GM18858 (cell line): ENCODE measurements around the gene CRYBB3.

Experiments used
- ATAC-seq: cut with Tn5 transposase; IDR thresholded peaks from one replicate; pipeline ENCODE4 v1.9.1; 2021; ENCODE audit not compliant: unreplicated experiment

The CRYBB3 gene

DNA sequence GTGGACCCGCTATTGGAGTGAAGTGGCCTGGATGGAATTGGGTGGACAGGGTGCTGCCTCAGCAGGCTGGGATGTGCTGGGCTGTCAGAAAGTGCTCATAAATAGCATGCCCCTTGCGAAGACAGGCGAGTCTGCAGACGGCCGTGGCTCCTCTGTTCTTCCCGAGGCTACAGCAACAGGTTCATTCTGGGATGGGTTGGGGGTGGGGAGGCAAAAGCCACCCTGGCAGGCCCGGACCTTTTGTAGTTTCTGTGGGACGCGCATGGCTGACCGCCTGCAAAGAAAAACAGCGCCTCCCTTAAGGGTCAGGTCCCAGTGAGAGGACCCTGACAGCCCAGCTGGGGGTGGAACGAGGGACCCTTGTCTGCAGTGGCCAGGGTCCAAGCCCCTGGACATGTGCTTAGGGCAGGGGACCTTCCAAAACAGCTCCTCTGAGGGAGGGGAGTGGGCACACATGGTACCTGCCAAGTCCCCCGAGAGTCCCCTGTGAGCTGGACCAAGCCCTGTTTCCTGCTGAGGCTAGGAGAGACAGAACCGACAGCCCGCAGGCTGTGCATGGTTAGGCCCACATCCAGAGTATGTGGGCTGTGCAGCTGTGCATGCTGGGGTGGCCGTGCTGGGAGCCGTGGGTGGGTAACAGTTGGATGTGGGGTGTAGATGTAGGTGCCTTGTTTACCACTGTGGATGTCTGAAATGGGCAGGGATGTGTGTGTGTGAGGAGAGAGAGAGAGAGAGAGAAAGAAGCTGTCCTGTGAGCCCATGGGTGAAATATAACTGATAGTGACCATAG is at the start of gene CRYBB3:
CRYBB3 (plus strand) TSS at position 128 of the 790 bp plus-strand sequence. CDS start 1,539 bp downstream, outside the sequence.
- ATAC-seq = no peak

- ATAC-seq = no peak
Measured at GRCh38 chr22:25153961-25154666, 45.5 kb upstream of the CRYBB3 start.

GRCh38 chr22:25154667-25154999 is 45.0 kb upstream of the CRYBB3 start:
- no peak for ATAC-seq

- ATAC-seq = no peak
Measured at GRCh38 chr22:25156736-25157135, 42.9 kb upstream of the CRYBB3 start.

DNA sequence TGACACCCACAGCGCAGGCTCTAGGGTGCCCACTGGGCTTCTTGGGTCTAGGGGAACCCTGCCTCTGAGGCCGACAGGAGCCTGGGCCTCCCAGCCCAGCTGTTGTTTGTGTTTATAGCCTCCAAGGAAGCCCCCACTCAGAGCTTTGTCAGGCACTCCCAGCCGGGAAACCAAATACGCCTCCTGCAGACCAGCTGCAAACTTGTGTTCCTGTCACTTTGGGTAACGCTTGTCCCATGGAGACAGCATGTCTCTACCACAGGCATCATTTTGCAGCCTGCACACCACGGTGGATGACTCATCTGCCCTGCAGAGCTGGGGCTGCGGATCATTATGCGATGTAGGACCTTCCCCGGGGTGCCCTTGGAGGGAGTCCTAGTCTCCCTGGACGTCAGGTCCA is 40.6 kb upstream of the CRYBB3 start:
- ATAC-seq = no peak

GRCh38 chr22:25160120-25160996 is 39.3 kb upstream of the CRYBB3 start:
- ATAC-seq = no peak

DNA sequence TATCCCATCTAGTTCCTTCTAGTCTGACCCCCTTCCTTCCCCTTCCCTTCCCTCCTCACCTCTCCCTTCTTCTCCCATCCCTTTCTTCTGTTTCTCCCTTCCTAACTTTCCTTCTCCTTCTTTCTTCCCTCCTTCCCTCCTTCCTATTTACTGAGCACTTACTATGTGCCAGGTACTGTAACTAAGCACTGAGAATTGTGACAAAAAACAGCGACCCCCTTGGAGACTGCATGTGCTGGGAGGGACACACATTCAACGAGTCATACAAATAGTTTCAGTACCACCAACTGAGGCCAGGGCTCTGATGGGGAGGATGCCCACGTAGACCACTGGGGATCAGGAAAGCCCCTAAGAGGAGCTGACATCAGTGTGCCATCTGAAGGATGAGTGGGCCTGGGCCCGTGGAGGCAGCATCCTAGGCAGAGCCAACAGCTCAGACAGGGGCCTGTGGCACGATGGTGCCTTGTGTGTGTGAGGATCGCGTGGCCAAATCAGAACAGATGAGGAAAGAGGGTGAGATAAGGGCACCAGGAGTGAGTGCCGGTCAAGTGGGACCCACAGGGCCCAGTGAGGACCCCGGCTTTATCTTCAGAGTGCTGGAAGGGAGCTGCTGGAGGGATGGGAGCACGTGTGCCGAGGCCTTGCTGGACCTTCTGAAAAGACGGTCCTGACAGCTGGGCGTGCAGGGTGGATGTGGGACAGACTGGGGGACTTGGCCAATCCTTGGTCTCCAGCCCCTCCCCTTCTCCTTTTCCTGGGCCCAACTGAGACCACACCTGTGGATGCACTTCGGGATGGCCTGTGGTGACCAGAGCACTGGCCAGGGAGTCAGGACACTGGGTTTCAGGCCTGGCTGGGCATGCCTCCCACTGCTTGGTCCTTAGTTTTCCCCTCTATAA is 38.4 kb upstream of the CRYBB3 start:
- no peak for ATAC-seq

DNA sequence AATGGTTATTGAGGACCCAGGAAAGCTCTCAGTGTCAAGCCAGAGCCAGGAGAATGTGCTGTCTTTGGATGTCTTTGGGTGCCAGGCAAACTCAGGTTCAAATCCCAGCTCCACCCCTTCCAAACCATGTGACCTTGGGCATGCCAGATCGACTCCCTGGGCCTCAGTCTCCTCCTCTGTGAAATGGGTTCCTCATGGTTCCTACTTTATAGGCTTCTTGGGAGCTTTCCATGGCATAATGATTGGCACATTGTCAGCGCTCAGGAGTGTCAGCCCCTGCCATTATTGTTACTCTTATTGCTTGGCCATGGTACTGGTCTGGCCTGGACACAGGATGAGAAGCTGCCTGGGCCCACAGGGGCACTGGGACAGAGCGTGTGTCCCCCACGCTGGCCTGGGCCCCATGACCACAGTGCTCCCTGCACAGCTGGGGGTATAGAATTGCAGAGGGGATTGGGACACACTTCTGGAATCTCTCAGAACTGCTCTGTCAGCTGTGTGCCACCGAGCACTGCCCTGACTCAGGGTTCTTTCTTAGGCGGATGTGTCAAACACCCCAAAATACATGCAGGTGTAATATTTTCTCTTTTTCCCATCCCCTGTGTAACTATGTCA is 37.6 kb upstream of the CRYBB3 start:
- ATAC-seq = no peak

- ATAC-seq = no peak
Measured at GRCh38 chr22:25162561-25162960, 37.1 kb upstream of the CRYBB3 start.

DNA sequence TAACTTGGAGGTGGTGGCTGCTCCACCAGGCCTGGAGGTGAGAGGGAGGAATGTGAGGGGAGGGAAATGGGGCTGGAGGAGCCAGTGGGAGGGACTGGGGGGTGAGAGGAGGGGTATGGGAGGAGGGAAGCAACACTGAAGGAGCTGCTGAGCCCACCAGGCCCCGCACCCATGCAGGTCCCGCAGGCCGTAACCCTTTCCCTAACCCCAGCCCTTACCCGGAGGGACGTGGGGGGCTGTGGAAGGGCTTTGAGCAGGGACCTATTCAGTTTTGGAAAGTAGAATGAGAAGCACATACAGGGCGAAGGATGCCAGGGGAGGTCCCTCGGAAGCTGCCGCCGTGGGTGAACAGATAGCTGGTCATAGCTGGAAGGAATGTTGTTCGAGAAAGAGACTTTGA is 33.9 kb upstream of the CRYBB3 start:
- ATAC-seq = no peak

DNA sequence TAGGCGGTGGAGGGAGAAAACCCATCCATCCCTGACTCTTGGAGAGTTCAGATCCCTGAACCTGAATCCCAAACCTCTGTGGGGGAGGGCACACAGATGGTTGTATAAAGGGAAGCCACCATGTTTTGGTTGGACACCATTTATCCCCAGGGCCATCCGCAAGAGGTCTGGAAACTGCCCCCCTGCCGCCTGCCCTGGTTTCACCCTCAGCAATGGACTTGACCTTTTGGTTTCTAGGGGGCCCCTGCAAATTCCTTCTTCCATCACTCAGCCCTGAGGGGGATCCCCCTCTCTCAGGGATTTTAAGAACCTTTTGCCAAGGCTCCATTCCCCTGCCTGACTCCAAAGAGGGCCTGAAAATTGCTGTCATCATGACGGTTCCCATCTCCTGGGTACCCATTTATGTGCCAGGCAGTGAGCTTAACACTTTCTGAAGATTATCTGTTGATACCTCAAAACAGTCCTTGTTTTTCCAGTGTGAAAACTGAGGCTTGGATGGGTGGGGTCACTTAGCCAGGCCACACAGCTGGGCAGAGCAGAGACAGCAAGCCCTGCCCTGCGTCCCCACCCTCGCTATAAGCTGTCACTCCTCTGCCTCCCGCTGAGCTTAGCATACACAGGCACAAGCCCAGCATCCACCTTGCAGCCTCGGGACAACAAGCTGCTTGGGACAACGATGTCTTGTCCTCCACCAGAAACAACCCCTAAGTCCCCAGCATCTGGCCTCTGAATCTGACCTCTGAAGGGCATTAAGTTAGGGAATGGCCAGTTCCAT is 33.2 kb upstream of the CRYBB3 start:
- no peak for ATAC-seq

- ATAC-seq = no peak
Measured at GRCh38 chr22:25167082-25167481, 32.6 kb upstream of the CRYBB3 start.

- ATAC-seq = no peak
Measured at GRCh38 chr22:25167834-25168601, 31.6 kb upstream of the CRYBB3 start.

DNA sequence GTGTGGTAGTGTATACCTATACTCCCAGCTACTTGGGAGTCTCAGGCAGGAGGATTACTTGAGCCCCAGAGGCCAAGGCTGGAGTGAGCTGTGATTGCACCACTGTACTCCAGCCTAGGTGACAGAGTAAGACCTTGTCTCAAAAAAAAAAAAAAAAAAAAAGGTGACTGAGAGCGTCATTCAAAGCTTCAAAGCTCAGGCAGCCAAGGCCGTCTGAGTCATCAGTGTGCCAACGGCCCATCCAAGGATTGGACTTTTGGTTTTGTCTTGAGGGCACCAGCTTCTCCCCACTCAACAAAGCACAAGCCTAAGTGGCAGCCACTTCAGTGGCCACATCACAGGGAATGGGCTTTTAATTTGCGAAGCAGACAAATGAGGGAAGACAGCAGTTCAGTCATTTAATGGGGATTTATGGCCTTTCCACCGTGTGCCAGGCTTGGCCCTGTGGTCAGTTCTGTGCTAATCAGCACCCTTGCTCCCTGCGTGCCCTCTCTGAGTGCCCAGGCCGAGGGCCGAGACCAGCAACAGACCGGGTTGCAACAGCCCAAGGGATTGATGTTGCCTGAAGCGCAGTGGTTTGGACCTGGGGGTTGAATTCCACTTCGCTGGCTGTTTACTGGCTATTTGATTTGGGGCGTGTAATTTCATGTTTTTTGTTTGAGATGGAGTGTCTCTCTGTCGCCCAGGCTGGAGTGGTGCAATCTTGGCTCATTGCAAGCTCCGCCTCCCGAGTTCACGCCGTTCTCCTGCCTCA is 30.2 kb upstream of the CRYBB3 start:
- no peak for ATAC-seq

DNA sequence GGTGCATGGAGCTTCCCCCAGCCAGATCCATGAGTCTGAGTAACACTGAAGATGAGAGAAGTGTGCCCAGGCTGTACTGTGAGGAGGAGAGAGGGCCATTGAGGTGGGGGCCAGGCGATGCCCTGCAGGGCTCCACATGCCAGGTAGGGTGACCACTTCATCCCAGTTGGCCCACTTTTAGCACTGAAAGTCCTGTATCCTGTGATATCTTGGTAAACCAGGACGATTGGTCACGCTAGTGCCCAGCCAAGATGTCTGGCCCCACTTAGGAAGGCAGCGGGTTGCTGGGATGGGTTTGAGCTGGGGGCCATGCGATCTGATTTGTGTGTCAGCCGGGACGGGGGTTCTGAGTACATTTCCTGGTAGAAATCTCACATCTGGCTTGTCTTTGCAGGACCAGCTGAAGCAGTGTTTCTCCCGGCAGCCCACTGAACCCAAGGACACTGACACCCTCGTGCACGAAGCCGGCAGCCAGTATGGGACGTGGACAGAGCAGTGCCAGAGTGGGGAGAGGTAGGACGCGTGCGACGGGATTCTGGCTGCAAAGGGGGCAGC is 29.2 kb upstream of the CRYBB3 start:
- no peak for ATAC-seq

- no peak for ATAC-seq
Measured at GRCh38 chr22:25172153-25172552, 27.5 kb upstream of the CRYBB3 start.

- no peak for ATAC-seq
Measured at GRCh38 chr22:25174156-25174887, 25.3 kb upstream of the CRYBB3 start.
